RWPE2 (cell line): Measurements from ENCODE around the gene NSMCE3.
A peak's percentile ranks its signal among the peaks of the same experiment; 100 is the strongest.

ENCODE experiments used
- ATAC-seq: fragments of 200-7000 bp; cut with Tn5 transposase; 3 replicates; pipeline ENCODE4 v1.9.1; 2021; ENCODE audit warnings: low read depth
- DNase-seq: peaks from one replicate; pipeline ENCODE4 v3.0.0-alpha.2; 2020; ENCODE audit warnings: low spot score
- H3K27ac ChIP-seq: fragments of 450-650 bp; 2 replicates; pipeline ENCODE4 v1.5.1; 2017; ENCODE audit warnings: mild to moderate bottlenecking; ENCODE audit not compliant: poor library complexity, severe bottlenecking
- H3K27me3 ChIP-seq: fragments of 250-450 bp; sonication (Bioruptor Pico); 2 replicates; pipeline ENCODE4 v1.5.1; 2021; ENCODE audit warnings: mild to moderate bottlenecking, moderate library complexity; ENCODE audit not compliant: insufficient read depth, poor library complexity, severe bottlenecking
- H3K36me3 ChIP-seq: fragments of 250-450 bp; sonication (Bioruptor Pico); 2 replicates; pipeline ENCODE4 v1.5.1; 2020; ENCODE audit warnings: low read depth, mild to moderate bottlenecking, moderate library complexity
- H3K4me1 ChIP-seq: fragments of 250-450 bp; sonication (Bioruptor Pico); 2 replicates; pipeline ENCODE4 v1.5.1; 2021; ENCODE audit warnings: mild to moderate bottlenecking, moderate library complexity; ENCODE audit not compliant: insufficient read depth, poor library complexity, severe bottlenecking
- H3K4me3 ChIP-seq: fragments of 250-450 bp; sonication (Bioruptor Pico); 2 replicates; pipeline ENCODE4 v1.5.1; 2021; ENCODE audit warnings: mild to moderate bottlenecking, moderate library complexity; ENCODE audit not compliant: severe bottlenecking
- H3K9me3 ChIP-seq: fragments of 250-450 bp; sonication (Bioruptor Pico); 2 replicates; pipeline ENCODE4 v1.5.1; 2021; ENCODE audit warnings: mild to moderate bottlenecking, moderate library complexity; ENCODE audit not compliant: severe bottlenecking
- TF ChIP-seq, protein P1 (sequence below): fragments of 450-650 bp; IDR thresholded peaks from one replicate; pipeline ENCODE4 v1.5.1; 2017; ENCODE audit warnings: mild to moderate bottlenecking, moderate library complexity; ENCODE audit not compliant: poor library complexity, severe bottlenecking

The NSMCE3 gene

DNA sequence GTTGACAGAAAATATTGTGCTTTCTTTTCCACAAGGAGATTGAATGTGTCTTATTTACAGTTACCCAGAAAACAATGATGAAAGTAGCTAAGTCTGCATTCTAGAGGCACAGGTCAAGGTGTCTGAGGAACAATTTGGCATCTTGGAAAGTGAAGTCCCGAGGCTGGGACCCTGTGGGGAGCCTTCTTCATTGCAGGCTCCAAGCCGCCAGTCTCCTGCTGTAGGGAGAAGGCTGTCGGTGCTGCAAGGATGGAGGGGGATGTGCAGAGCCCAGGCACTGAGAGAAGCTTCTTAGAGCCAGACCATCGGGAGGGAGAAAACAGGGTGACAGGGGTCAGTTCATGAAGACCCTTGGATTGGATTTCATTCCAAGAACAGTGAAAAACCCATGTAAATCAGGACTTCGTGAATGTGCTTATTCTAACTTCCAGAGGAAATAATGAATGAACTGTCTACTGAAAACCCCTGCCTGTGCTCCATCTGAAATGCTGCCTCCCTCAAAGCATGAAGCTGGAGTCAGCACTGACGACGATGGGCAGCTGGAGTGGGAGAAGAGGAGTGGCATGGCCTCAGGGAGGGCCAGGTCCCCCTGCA, 25.2 kb upstream of the NSMCE3 start:
- ATAC-seq (no peak), DNase-seq (no peak)
- TF ChIP-seq, protein P1, sequence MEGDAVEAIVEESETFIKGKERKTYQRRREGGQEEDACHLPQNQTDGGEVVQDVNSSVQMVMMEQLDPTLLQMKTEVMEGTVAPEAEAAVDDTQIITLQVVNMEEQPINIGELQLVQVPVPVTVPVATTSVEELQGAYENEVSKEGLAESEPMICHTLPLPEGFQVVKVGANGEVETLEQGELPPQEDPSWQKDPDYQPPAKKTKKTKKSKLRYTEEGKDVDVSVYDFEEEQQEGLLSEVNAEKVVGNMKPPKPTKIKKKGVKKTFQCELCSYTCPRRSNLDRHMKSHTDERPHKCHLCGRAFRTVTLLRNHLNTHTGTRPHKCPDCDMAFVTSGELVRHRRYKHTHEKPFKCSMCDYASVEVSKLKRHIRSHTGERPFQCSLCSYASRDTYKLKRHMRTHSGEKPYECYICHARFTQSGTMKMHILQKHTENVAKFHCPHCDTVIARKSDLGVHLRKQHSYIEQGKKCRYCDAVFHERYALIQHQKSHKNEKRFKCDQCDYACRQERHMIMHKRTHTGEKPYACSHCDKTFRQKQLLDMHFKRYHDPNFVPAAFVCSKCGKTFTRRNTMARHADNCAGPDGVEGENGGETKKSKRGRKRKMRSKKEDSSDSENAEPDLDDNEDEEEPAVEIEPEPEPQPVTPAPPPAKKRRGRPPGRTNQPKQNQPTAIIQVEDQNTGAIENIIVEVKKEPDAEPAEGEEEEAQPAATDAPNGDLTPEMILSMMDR: no peak
- no peak overlapping the region for H3K27ac ChIP-seq
- H3K27me3 ChIP-seq: no peaks in the 10 kb centered on the region
- no peaks in the 10 kb centered on the region for H3K9me3 ChIP-seq
- H3K4me1 ChIP-seq: no peaks in the 10 kb centered on the region
- no peaks in the 10 kb centered on the region for H3K36me3 ChIP-seq
- no peak overlapping the region for H3K4me3 ChIP-seq

GRCh38 chr15:29291067-29291845, 21.6 kb upstream of the NSMCE3 start:
- ATAC-seq (no peak), DNase-seq (no peak)
- H3K9me3 ChIP-seq: no peaks in the 10 kb centered on the region
- H3K4me1 ChIP-seq: no peaks in the 10 kb centered on the region
- H3K36me3 ChIP-seq: no peaks in the 10 kb centered on the region
- H3K4me3 ChIP-seq: no peak overlapping the region
- H3K27me3 ChIP-seq: no peaks in the 10 kb centered on the region
- no peak overlapping the region for H3K27ac ChIP-seq
- TF ChIP-seq, protein P1: no peak

DNA sequence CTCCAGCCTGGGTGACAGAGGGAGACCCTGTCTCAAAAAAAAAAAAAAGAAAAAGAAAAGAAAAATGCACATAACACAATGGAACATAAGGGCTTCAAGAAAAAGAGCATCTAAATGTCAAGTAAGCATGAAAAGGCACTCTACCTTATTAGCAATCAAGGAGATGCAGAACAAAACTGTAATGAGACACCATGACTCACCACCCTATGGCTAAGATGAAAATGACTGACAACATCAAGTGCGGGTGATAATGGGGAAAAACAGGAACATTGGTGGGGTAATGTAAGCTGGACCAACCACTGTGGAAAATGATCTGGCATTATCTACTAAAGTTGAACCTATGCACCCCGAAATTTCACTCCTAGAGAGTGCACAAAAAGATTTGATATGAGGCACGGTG, 19.6 kb upstream of the NSMCE3 start:
- H3K36me3 ChIP-seq: no peaks in the 10 kb centered on the region
- peak; percentile 53; the same call in 1 of the 3 replicates for ATAC-seq

GRCh38 chr15:29285386-29285785, 15.8 kb upstream of the NSMCE3 start:
- TF ChIP-seq, protein P1: no peak
- no peaks in the 10 kb centered on the region for H3K36me3 ChIP-seq
- H3K27ac ChIP-seq: no peak overlapping the region
- no peak overlapping the region for H3K4me3 ChIP-seq
- H3K27me3 ChIP-seq: no peaks in the 10 kb centered on the region
- no peaks in the 10 kb centered on the region for H3K9me3 ChIP-seq
- ATAC-seq (no peak), DNase-seq (no peak)
- H3K4me1 ChIP-seq: no peaks in the 10 kb centered on the region

More for the DNA sequence above, 19.6 kb upstream of the NSMCE3 start:
- H3K4me1 ChIP-seq: no peaks in the 10 kb centered on the region
- no peaks in the 10 kb centered on the region for H3K27me3 ChIP-seq
- no peak overlapping the region for H3K4me3 ChIP-seq
- DNase-seq: no peak
- no peaks in the 10 kb centered on the region for H3K9me3 ChIP-seq
- no peak overlapping the region for H3K27ac ChIP-seq
- TF ChIP-seq, protein P1: no peak

- H3K4me1 ChIP-seq: peaks cover 6% of the 10 kb centered on the region
- TF ChIP-seq, protein P1: no peak
- DNase-seq (no peak), ATAC-seq (no peak)
- H3K27ac ChIP-seq: no peak overlapping the region
- H3K9me3 ChIP-seq: no peaks in the 10 kb centered on the region
- H3K4me3 ChIP-seq: no peak overlapping the region
- no peaks in the 10 kb centered on the region for H3K27me3 ChIP-seq
- no peaks in the 10 kb centered on the region for H3K36me3 ChIP-seq
These were observed 13.8 kb upstream of the NSMCE3 start for GRCh38 chr15:29283381-29283780.
